Measurements from ENCODE around the gene DCUN1D2.

GRCh38 chr13:113413178-113413897 is 77.2 kb downstream of the DCUN1D2 start:
- TF ChIP-seq CTCF (IDR thresholded peaks at IDR 0.05) (no peak), POLR2A (IDR thresholded peaks at IDR 0.05) (no peak)
